GM18861 (cell line): ENCODE results near the gene NT5DC1.

Source experiments
- ATAC-seq: cut with Tn5 transposase; IDR thresholded peaks from one replicate; pipeline ENCODE4 v1.9.1; 2021; ENCODE audit not compliant: unreplicated experiment

The NT5DC1 gene

GRCh38 chr6:116100419-116101301, at the start of gene NT5DC1:
Gene NT5DC1 (plus strand): TSS chr6:116100853. CDS start chr6:116100931, 78 bp downstream.
- ATAC-seq = peak; percentile 77

GRCh38 chr6:116051244-116051643, 49.4 kb upstream of the NT5DC1 start:
- ATAC-seq = no peak

GRCh38 chr6:116055513-116055912, 45.1 kb upstream of the NT5DC1 start:
- ATAC-seq = no peak

GRCh38 chr6:116057766-116058165, 42.9 kb upstream of the NT5DC1 start:
- ATAC-seq = no peak

GRCh38 chr6:116059713-116060571, 40.7 kb upstream of the NT5DC1 start:
- ATAC-seq = peak; percentile 55

GRCh38 chr6:116060572-116061283, 39.9 kb upstream of the NT5DC1 start, which contains the start of gene FRK:
Gene FRK (minus strand): TSS chr6:116060891. CDS start chr6:116060311, 580 bp downstream.
- no peak for ATAC-seq

GRCh38 chr6:116062496-116062895, 38.2 kb upstream of the NT5DC1 start:
- ATAC-seq = no peak

- no peak for ATAC-seq
These were observed 36.0 kb upstream of the NT5DC1 start for GRCh38 chr6:116064666-116065065.

- no peak for ATAC-seq
These were observed 33.9 kb upstream of the NT5DC1 start for GRCh38 chr6:116066789-116067188.

- no peak for ATAC-seq
These were observed 30.6 kb upstream of the NT5DC1 start for GRCh38 chr6:116070101-116070500.

- ATAC-seq = no peak
These were observed 29.9 kb upstream of the NT5DC1 start for GRCh38 chr6:116070616-116071389.

GRCh38 chr6:116072368-116072767, 28.3 kb upstream of the NT5DC1 start:
- ATAC-seq = no peak

GRCh38 chr6:116073765-116074440, 26.8 kb upstream of the NT5DC1 start:
- no peak for ATAC-seq

GRCh38 chr6:116074732-116075390, 25.8 kb upstream of the NT5DC1 start:
- no peak for ATAC-seq

GRCh38 chr6:116078522-116078921, 22.1 kb upstream of the NT5DC1 start:
- no peak for ATAC-seq

- ATAC-seq = no peak
These were observed 21.7 kb upstream of the NT5DC1 start for GRCh38 chr6:116078945-116079344.

GRCh38 chr6:116083052-116083451, 17.6 kb upstream of the NT5DC1 start:
- ATAC-seq = no peak

GRCh38 chr6:116084284-116084683, 16.4 kb upstream of the NT5DC1 start:
- no peak for ATAC-seq

GRCh38 chr6:116087437-116088027, 13.1 kb upstream of the NT5DC1 start:
- ATAC-seq = peak; percentile 91
